Measurements from ENCODE around the gene KY. TPM values are rescaled to one million over a fixed set of nuclear protein-coding genes. Genes with fewer than 3 reads are reported as not detected.
A peak's percentile ranks its signal among the peaks of the same experiment; 100 is the strongest.

The KY gene
- total RNA-seq, 1 donor from 2014 or later = not detected

DNA sequence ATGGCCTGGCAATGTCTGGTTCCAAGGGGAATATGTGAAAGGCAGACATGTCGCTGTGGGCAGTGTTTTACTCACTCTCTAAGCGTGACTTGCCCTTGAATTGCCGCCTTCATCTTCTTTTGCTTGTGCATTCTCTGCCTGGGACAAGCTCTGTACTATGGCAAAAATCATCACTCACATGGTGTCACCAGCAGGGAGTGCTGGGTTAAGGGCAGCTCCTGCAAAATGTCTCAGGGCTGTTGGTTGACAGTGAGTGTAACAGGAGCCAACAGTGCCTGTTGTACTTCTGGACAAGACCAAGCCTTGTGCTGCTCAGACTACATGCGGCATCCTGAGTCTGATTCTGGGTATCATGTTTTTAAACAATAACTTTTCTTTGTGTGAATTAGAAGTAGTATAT lies 45.3 kb upstream of the KY start:
- Mint-ChIP-seq H3K27me3 (ENCODE audit: unreplicated experiment) (peaks cover 9% of the 10 kb centered on the region), H3K4me3 (ENCODE audit: unreplicated experiment) (no peak overlapping the region), H3K9me3 (ENCODE audit: unreplicated experiment) (no peaks in the 10 kb centered on the region), H3K4me1 (ENCODE audit: unreplicated experiment) (no peaks in the 10 kb centered on the region), H3K27ac (ENCODE audit: unreplicated experiment) (no peak overlapping the region), H3K36me3 (ENCODE audit: unreplicated experiment) (no peaks in the 10 kb centered on the region)
- no peak for TF ChIP-seq CTCF (IDR thresholded peaks at IDR 0.05)
- peak; percentile 64 for DNase-seq (ENCODE audit: extremely low spot score, unreplicated experiment)

- no peak for DNase-seq (ENCODE audit: extremely low spot score, unreplicated experiment)
Observed at GRCh38 chr3:134694946-134695543, 44.2 kb upstream of the KY start.

DNA sequence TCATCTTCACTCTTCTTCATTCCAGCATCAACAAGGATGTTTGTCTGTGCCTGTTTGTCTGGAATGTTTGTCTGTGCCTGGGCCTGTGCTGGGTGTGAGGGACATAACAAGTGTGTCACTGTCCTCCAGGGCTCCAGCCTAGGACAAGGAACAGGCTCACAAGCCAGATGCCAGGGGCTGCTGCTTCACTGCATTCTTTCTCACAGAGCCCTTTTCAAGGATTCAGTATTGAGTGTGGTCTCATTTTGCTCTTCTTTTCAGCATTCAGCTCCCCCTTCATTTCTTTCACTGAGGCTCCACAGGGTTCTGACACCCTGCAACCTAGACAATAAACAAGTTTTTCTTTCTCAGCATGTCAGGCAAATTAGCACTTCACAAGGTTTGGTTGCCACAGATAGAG lies 43.6 kb upstream of the KY start:
- Mint-ChIP-seq H3K4me1 (ENCODE audit: unreplicated experiment) (no peaks in the 10 kb centered on the region), H3K4me3 (ENCODE audit: unreplicated experiment) (no peak overlapping the region), H3K9me3 (ENCODE audit: unreplicated experiment) (no peaks in the 10 kb centered on the region)

More at GRCh38 chr3:134694946-134695543, 44.2 kb upstream of the KY start:
- Mint-ChIP-seq H3K27ac (ENCODE audit: unreplicated experiment) (no peak overlapping the region), H3K4me3 (ENCODE audit: unreplicated experiment) (no peak overlapping the region), H3K27me3 (ENCODE audit: unreplicated experiment) (peaks cover 3% of the 10 kb centered on the region), H3K4me1 (ENCODE audit: unreplicated experiment) (no peaks in the 10 kb centered on the region), H3K36me3 (ENCODE audit: unreplicated experiment) (no peaks in the 10 kb centered on the region), H3K9me3 (ENCODE audit: unreplicated experiment) (no peaks in the 10 kb centered on the region)
- no peak for TF ChIP-seq CTCF (IDR thresholded peaks at IDR 0.05)

DNA sequence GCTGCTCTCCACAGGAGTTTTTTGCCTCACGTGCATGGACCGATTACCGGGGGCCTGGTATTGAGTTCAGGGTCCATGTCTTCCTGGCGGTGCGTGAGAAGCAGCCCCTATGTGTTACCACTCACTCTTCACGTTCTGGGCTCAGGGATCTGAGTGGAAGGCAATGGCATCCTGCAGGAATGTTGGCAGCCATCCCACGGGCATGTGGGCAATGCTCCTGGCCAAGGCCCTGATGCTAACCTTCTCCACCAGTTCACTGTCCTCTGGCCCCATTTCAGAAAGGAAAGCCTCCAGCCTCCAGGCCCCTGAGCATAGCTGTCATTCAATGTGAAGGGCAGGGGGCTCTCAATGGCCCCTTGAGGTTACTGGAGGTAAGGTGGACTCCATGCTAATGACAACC lies 43.0 kb upstream of the KY start:
- no peak overlapping the region for H3K4me3 Mint-ChIP-seq (ENCODE audit: unreplicated experiment)
- H3K9me3 Mint-ChIP-seq (ENCODE audit: unreplicated experiment) = no peaks in the 10 kb centered on the region
- peaks cover 6% of the 10 kb centered on the region for H3K27me3 Mint-ChIP-seq (ENCODE audit: unreplicated experiment)
- no peaks in the 10 kb centered on the region for H3K4me1 Mint-ChIP-seq (ENCODE audit: unreplicated experiment)
- TF ChIP-seq CTCF (IDR thresholded peaks at IDR 0.05) = no peak
- H3K36me3 Mint-ChIP-seq (ENCODE audit: unreplicated experiment) = no peaks in the 10 kb centered on the region
- H3K27ac Mint-ChIP-seq (ENCODE audit: unreplicated experiment) = no peak overlapping the region
- DNase-seq (ENCODE audit: extremely low spot score, unreplicated experiment) = no peak

More for the DNA sequence above, 43.6 kb upstream of the KY start:
- peaks cover 3% of the 10 kb centered on the region for H3K27me3 Mint-ChIP-seq (ENCODE audit: unreplicated experiment)
- DNase-seq (ENCODE audit: extremely low spot score, unreplicated experiment) = no peak
- H3K36me3 Mint-ChIP-seq (ENCODE audit: unreplicated experiment) = no peaks in the 10 kb centered on the region
- H3K27ac Mint-ChIP-seq (ENCODE audit: unreplicated experiment) = no peak overlapping the region
- no peak for TF ChIP-seq CTCF (IDR thresholded peaks at IDR 0.05)

DNA sequence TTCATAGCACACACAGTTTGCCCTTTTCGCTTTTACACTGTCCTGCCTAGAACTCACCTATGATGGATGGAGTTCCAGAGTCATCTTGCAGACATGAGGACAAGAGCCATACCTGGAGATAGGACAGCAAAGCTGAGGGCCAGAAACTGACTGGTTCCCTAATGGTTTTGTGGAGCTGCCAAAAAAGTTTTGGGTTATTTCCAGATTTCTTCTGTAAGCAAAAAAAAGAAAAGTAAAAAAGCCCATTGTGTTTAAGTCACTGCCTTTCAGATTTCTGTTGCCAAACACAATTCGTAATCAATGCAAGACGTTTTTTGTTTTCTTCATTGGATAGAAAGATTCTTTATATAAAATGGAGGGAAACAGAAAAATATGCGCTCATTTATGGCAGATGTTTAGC lies 42.4 kb upstream of the KY start:
- no peak for DNase-seq (ENCODE audit: extremely low spot score, unreplicated experiment)
- H3K9me3 Mint-ChIP-seq (ENCODE audit: unreplicated experiment) = no peaks in the 10 kb centered on the region
- no peak overlapping the region for H3K27ac Mint-ChIP-seq (ENCODE audit: unreplicated experiment)
- H3K36me3 Mint-ChIP-seq (ENCODE audit: unreplicated experiment) = no peaks in the 10 kb centered on the region
- H3K27me3 Mint-ChIP-seq (ENCODE audit: unreplicated experiment) = peaks cover 7% of the 10 kb centered on the region
- TF ChIP-seq CTCF (IDR thresholded peaks at IDR 0.05) = no peak
- H3K4me1 Mint-ChIP-seq (ENCODE audit: unreplicated experiment) = no peaks in the 10 kb centered on the region
- no peak overlapping the region for H3K4me3 Mint-ChIP-seq (ENCODE audit: unreplicated experiment)

All from osteocyte (in vitro differentiated cells).